WERI-Rb-1 (cell line): ENCODE results near the gene ROCK2.

Experiments
- DNase-seq: peaks from one replicate; pipeline ENCODE4 v3.0.0-alpha.2; 2020
- H3K27ac ChIP-seq: fragments of 250-450 bp; sonication (Bioruptor Pico); 2 replicates; pipeline ENCODE4 v1.5.1; 2020; ENCODE audit warnings: mild to moderate bottlenecking, moderate library complexity
- H3K27me3 ChIP-seq: fragments of 250-450 bp; sonication (Bioruptor Pico); 2 replicates; pipeline ENCODE4 v1.5.1; 2021; ENCODE audit warnings: mild to moderate bottlenecking, low read depth, moderate library complexity; ENCODE audit not compliant: insufficient read depth, severe bottlenecking
- H3K36me3 ChIP-seq: fragments of 250-450 bp; sonication (Bioruptor Pico); 2 replicates; pipeline ENCODE4 v1.5.1; 2020; ENCODE audit warnings: mild to moderate bottlenecking, moderate library complexity
- H3K4me3 ChIP-seq: 2 replicates; pipeline ENCODE4 v1.5.1; 2011; ENCODE audit warnings: low read depth, mild to moderate bottlenecking, control low read depth, low read length
- H3K9me3 ChIP-seq: fragments of 250-450 bp; sonication (Bioruptor Pico); 2 replicates; pipeline ENCODE4 v1.5.1; 2021; ENCODE audit warnings: mild to moderate bottlenecking, moderate library complexity; ENCODE audit not compliant: severe bottlenecking
- CTCF ChIP-seq: IDR thresholded peaks from 2 replicates; pipeline ENCODE4 v1.5.1; 2011; ENCODE audit warnings: low read depth, mild to moderate bottlenecking, control low read depth, inconsistent platforms, low read length

The ROCK2 gene

GRCh38 chr2:11203480-11203879 lies 141.0 kb downstream of the ROCK2 start:
- H3K27ac ChIP-seq: no peak overlapping the region
- H3K36me3 ChIP-seq: peaks cover 50% of the 10 kb centered on the region
- DNase-seq: no peak
- no peak overlapping the region for H3K4me3 ChIP-seq
- no peak for TF ChIP-seq CTCF
- no peaks in the 10 kb centered on the region for H3K27me3 ChIP-seq
- H3K9me3 ChIP-seq: no peaks in the 10 kb centered on the region

- H3K4me3 ChIP-seq: no peak overlapping the region
- DNase-seq: no peak
- H3K27me3 ChIP-seq: no peaks in the 10 kb centered on the region
- H3K27ac ChIP-seq: no peak overlapping the region
- no peaks in the 10 kb centered on the region for H3K9me3 ChIP-seq
- peaks cover 55% of the 10 kb centered on the region for H3K36me3 ChIP-seq
- no peak for TF ChIP-seq CTCF
Observed at GRCh38 chr2:11201969-11202368, 142.5 kb downstream of the ROCK2 start.

GRCh38 chr2:11200651-11201050 lies 143.8 kb downstream of the ROCK2 start:
- Histone ChIP-seq H3K4me3 (no peak overlapping the region), H3K36me3 (peaks cover 63% of the 10 kb centered on the region), H3K27me3 (no peaks in the 10 kb centered on the region), H3K9me3 (no peaks in the 10 kb centered on the region), H3K27ac (no peak overlapping the region)
- no peak for TF ChIP-seq CTCF
- no peak for DNase-seq

GRCh38 chr2:11196246-11196645 lies 148.2 kb downstream of the ROCK2 start:
- DNase-seq: no peak
- no peaks in the 10 kb centered on the region for H3K9me3 ChIP-seq
- H3K36me3 ChIP-seq: peaks cover 80% of the 10 kb centered on the region
- H3K27ac ChIP-seq: no peak overlapping the region
- no peak overlapping the region for H3K4me3 ChIP-seq
- H3K27me3 ChIP-seq: no peaks in the 10 kb centered on the region
- TF ChIP-seq CTCF: no peak

GRCh38 chr2:11187731-11188130 lies 156.7 kb downstream of the ROCK2 start:
- Histone ChIP-seq H3K4me3 (no peak overlapping the region), H3K27ac (no peak overlapping the region), H3K36me3 (peaks cover 52% of the 10 kb centered on the region), H3K9me3 (no peaks in the 10 kb centered on the region), H3K27me3 (no peaks in the 10 kb centered on the region)
- TF ChIP-seq CTCF: no peak
- DNase-seq: no peak

GRCh38 chr2:11187083-11187619 lies 157.3 kb downstream of the ROCK2 start:
- H3K4me3 ChIP-seq: no peak overlapping the region
- peaks cover 48% of the 10 kb centered on the region for H3K36me3 ChIP-seq
- TF ChIP-seq CTCF: no peak
- DNase-seq: no peak
- no peaks in the 10 kb centered on the region for H3K9me3 ChIP-seq
- H3K27me3 ChIP-seq: no peaks in the 10 kb centered on the region
- H3K27ac ChIP-seq: no peak overlapping the region
